Activated CD8-positive, alpha-beta memory T cell treated with anti-CD3 and anti-CD28 coated beads, Interleukin-2, amount 50 U/mL, for 48 hours (primary cell): ENCODE results near the gene ZNF385D.

Experiments used
- DNase-seq: peaks from one replicate; pipeline ENCODE4 v3.0.0-alpha.2; 2020

ZNF385D gene

DNA sequence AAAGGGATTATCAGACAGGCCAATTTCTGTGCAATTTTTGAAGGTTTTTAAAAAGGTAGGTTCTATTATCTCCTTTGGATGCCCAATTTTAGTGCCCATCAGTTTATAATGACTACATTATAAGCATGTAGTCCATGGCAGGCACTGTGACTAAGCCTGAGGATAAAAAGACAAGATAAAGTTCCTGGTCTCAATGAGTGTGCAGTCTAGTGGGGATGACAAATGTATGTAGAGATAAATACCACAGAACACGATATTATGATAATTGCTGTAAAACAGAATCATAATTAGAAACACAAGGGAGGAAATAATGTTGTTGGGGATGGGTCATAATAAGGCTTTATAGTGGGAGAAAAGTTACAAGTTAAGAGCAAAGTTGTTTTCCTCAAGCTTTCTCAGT, 163.1 kb downstream of the ZNF385D start:
- no peak for DNase-seq

DNA sequence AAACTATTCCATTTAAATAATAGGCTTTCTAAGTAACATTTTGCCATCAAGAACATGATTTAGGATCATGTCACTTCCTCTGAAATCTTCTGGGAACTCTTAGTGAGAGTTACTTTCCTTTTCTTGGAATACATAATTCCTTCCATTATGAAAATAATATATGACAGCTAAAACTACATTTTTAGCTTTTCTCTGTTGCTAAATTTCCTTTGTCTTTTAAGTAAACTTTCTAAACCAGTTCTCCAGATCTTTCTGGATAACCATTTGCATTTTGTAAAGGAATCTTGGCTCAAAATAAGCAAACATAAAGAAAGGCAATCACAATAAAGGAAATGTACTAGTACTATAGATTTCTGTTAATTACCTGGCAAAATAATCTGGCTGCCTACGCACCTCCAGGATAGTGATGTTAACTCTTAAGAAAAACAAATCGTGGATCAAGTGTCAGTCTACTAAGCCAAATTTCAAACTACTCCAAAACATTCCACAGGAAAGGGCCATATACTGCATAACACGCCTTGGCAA, 165.7 kb downstream of the ZNF385D start:
- DNase-seq = no peak

DNA sequence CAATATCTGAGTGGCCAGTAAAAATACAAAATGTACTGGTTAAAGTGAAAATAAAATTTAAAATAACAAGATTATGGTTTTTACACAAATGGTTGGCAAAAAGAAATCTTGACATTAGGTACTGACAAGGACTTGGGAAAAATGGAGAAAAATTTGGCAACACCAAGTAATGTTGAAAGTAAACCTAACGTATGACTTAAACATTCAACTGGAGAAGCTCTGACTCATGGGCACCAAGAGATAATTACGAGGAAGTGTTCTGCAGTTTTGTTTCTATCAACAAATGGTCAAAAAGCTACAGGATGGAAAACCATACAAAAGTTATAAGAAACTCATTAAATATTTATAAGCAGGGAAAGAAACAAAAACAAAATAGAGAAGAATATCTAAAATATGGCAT, 177.7 kb downstream of the ZNF385D start:
- no peak for DNase-seq

DNA sequence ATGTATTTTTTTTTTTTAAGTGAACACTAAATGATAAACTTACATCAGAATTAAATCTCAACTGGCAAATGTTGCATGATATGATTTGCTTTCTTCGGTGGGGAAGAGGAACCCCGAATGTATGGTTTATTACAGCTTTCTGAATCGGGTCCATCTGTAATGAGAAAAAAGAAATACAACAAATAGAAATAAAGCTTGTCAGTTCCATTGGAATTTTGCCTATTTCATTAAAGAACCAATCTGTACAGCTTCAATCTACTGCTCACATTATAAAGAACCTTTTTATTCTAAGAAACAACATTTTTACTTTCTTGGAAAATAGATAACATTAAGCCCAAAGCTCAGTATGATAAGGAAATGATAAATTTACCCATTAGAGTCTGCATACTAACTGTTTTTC, 186.5 kb downstream of the ZNF385D start:
- DNase-seq = no peak

GRCh38 chr3:21562243-21562642, 188.8 kb downstream of the ZNF385D start:
- DNase-seq = no peak

- no peak for DNase-seq
These were observed 189.5 kb downstream of the ZNF385D start for GRCh38 chr3:21561472-21561871.

DNA sequence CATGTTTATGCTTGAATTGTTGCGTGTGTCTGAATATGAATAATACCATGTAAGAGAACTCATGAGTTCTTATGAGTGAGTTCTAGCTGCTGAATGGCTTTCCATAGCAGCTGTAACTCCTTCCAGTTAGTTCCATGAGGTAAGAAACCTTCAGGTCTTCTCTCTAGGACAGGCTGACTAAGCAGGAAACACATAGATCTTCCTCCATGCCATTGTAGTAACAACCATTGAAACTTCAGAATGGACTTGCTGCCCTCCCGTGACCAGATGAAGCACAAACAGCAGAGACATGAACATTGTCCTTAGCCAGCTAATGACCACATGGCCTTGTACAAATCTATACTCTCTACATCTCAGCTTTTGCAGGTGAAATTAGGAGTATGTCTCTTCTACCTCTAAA, 200.0 kb downstream of the ZNF385D start:
- DNase-seq = no peak

GRCh38 chr3:21544076-21544462, 206.9 kb downstream of the ZNF385D start:
- DNase-seq = no peak

GRCh38 chr3:21543380-21544075, 207.5 kb downstream of the ZNF385D start:
- DNase-seq = no peak

- DNase-seq = no peak
These were observed 208.2 kb downstream of the ZNF385D start for GRCh38 chr3:21542656-21543379.

GRCh38 chr3:21540265-21540664, 210.7 kb downstream of the ZNF385D start:
- no peak for DNase-seq

DNA sequence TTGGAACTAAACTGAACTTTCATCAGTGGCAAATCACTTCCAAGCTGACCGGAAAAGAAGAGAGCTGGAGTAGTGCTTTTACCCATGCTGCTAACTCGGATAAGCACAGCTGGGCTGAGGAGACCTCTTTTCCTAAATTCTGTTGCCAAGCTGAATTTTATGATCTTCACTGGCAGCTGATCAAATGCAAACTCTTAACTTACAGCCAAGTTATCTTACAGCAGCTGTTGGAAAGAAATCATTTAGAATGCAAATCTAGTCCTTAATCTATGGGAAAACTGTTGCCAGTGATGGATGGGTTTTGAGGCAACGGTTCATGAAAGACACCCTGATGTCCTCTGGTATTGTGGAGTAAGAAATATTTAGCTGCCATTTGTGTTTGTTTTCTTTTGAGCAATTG, 216.5 kb downstream of the ZNF385D start:
- no peak for DNase-seq

DNA sequence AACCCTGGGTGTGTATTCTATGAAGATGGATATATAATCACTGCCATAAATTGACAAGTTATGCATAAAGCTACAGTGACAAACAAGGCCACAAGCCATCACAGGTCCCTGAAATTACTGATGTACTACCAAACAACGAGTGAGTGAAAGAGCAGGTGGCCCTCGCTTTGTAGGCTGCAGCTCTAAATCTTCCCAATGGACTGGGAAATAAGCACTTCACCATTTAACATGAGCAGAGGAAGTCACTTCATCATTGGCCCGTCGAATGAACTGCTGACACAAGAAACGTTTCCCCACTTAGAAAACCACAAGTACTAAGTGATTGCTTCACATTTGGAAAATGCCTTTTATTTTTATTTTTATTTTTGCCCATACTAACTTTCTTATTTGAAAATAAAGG, 218.0 kb downstream of the ZNF385D start:
- DNase-seq = no peak

GRCh38 chr3:21531909-21532308, 219.1 kb downstream of the ZNF385D start:
- no peak for DNase-seq

DNA sequence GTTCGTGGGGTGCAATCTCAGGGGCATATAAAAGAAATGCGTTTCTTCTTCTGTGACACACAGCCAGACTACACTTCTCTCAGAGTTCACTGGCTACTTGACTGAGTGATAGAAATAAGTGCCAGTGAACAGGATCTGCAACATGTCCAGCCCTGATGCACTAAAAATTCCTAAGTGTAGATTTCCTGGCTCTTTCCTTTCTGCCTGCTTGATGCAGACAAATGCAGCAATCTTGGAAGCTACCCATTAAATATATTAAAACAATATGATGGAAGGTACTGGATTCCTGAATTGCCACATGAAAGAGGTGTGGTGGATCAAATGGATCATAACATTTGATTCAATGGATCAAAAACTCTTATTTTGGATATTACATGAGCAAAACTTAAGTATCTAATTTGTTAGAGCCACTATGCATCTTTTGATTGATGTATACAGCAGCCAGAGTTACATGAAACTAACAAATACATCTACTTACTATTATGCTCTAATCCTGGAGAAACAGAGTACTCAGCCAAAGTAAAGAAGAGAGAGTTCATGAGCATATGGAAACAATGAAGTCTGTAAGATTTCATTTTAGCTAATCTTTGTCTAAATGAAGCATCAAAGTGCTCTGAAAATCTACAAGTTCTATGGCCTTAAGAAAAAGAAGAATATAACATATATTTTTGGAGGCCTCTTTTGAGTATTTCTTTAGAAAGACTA, 222.6 kb downstream of the ZNF385D start:
- DNase-seq = no peak

DNA sequence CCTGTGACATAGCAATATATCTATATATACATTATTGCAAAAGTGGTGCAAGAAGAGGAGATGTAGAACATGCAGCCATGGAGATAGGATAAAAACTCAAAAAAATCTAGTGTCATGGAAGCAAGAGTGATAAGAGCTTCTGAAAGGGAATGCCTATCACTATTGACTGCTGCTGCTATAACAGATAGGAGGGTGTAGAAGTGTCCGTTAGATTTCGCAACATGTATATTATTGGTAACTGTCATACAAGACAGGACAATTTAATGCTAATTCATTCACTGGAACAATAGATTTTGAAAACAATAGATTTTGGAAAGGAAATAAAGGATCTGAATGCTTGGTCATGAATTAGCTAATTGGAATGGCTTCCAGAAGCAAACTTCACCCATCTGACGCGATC, 224.5 kb downstream of the ZNF385D start:
- DNase-seq = no peak

DNA sequence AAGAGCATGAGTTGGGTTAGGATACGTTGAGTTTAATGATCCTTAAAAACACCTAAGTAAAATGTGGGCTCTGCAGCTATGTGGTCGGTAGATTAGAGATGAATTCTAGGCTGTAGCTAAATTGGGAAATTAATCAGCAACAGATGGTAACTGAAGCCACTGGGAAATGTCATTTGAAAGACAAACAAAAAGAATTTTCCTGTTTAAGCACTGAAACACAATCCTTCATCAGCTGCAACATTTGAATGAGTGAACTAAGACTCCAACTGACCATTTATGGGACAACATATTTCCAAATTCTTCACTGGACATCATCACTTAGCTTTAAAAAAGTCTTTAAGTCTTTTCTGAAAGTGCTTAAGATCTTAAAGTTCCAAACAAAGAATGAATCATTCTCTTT, 226.9 kb downstream of the ZNF385D start:
- DNase-seq = no peak

GRCh38 chr3:21520106-21520963, 230.7 kb downstream of the ZNF385D start:
- no peak for DNase-seq

- DNase-seq = no peak
These were observed 233.8 kb downstream of the ZNF385D start for GRCh38 chr3:21517184-21517583.

- DNase-seq = no peak
These were observed 235.6 kb downstream of the ZNF385D start for GRCh38 chr3:21515417-21515816.

- no peak for DNase-seq
These were observed 241.1 kb downstream of the ZNF385D start for GRCh38 chr3:21509731-21510470.

- DNase-seq = no peak
These were observed 242.8 kb downstream of the ZNF385D start for GRCh38 chr3:21508246-21508645.
